Body of pancreas (tissue), 4 donors: Measurements from ENCODE around the gene PMP22.

ENCODE experiments used
- CTCF ChIP-seq, 7 experiments: fragments of 450-650 bp in 4 of 7; fragments of 200-600 bp in 3 of 7; sonication (generic) in 3 of 7; IDR thresholded peaks; one replicate each; pipeline ENCODE4 v1.5.1; 2016 to 2019; ENCODE audit warnings: antibody characterized with exemption in 7 of 7
- POLR2A ChIP-seq, 3 donors: fragments of 450-650 bp; IDR thresholded peaks; one replicate each; pipeline ENCODE4 v1.6.1; 2016; ENCODE audit warnings: antibody characterized with exemption in 3 of 3, mild to moderate bottlenecking in 2 of 3

DNA sequence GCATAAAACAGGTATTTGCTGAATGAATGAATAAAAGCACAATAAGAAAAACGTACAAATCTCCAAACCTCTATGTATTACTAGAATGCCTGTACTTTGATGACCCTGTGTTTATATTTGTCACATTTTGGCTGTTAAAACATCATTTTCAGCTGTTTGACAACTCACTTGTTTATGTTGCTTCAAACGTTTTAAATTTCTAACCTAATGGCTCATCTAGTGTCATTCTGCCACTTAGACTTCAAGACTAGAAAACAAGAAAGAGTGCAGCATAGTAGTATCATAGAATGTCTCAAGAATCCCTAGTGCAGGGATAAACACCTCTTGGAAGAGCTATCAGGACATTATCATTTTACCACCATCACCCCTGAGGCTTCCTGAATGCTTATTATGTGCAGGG lies 19.4 kb upstream of the PMP22 start:
- TF ChIP-seq CTCF (IDR thresholded peaks at IDR 0.05) (no peak), POLR2A (IDR thresholded peaks at IDR 0.05) (no peak)
